Gastrocnemius medialis (tissue), 4 donors: ENCODE results near the gene DLEC1.

Experiments used
- POLR2A ChIP-seq, 2 donors: fragments of 450-650 bp; IDR thresholded peaks; one replicate each; pipeline ENCODE4 v1.6.1; 2017; ENCODE audit warnings: antibody characterized with exemption in 2 of 2, mild to moderate bottlenecking in 2 of 2, moderate library complexity in 2 of 2
- TF ChIP-seq, protein P1 (sequence below), 5 experiments: fragments of 450-650 bp in 3 of 5; fragments of 200-600 bp in 2 of 5; sonication (generic) in 2 of 5; IDR thresholded peaks in 4 of 5; conservative IDR thresholded peaks in 1 of 5; 1 replicate in 4 of 5; 2 replicates in 1 of 5; pipeline ENCODE4 v1.5.1; 2016 to 2019; ENCODE audit warnings: antibody characterized with exemption in 5 of 5, mild to moderate bottlenecking in 3 of 5, moderate library complexity in 3 of 5

- TF ChIP-seq, protein P1, sequence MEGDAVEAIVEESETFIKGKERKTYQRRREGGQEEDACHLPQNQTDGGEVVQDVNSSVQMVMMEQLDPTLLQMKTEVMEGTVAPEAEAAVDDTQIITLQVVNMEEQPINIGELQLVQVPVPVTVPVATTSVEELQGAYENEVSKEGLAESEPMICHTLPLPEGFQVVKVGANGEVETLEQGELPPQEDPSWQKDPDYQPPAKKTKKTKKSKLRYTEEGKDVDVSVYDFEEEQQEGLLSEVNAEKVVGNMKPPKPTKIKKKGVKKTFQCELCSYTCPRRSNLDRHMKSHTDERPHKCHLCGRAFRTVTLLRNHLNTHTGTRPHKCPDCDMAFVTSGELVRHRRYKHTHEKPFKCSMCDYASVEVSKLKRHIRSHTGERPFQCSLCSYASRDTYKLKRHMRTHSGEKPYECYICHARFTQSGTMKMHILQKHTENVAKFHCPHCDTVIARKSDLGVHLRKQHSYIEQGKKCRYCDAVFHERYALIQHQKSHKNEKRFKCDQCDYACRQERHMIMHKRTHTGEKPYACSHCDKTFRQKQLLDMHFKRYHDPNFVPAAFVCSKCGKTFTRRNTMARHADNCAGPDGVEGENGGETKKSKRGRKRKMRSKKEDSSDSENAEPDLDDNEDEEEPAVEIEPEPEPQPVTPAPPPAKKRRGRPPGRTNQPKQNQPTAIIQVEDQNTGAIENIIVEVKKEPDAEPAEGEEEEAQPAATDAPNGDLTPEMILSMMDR (IDR thresholded peaks at IDR 0.05 in 4 of 5, conservative IDR thresholded peaks at IDR 0.05 in 1 of 5), result no peak
- TF ChIP-seq POLR2A (IDR thresholded peaks at IDR 0.05), result no peak
Observed at GRCh38 chr3:38030126-38031021, 8.6 kb upstream of the DLEC1 start.
